Mucosa of descending colon (tissue), 3 donors: ENCODE data around the gene NATD1. TPM values are rescaled to one million over a fixed set of nuclear protein-coding genes. Genes with fewer than 3 reads are reported as not detected.

Experiments
- ATAC-seq: fragments of 200-7000 bp; cut with Tn5 transposase; one replicate; pipeline ENCODE4 v1.9.1; 2020; ENCODE audit warnings: mild to moderate bottlenecking, moderate library complexity
- DNase-seq, 3 donors: peaks; one replicate each; pipeline ENCODE4 v3.0.0-alpha.2; 2020
- H3K36me3 ChIP-seq: fragments of 200-600 bp; one replicate; pipeline ENCODE4 v1.8.0; 2021; ENCODE audit warnings: low read depth, mild to moderate bottlenecking
- H3K4me1 ChIP-seq: fragments of 200-600 bp; one replicate; pipeline ENCODE4 v1.8.0; 2021; ENCODE audit warnings: low read depth, mild to moderate bottlenecking
- H3K4me3 ChIP-seq: fragments of 200-600 bp; one replicate; pipeline ENCODE4 v1.8.0; 2021; ENCODE audit warnings: mild to moderate bottlenecking
- H3K9me3 ChIP-seq: fragments of 200-600 bp; one replicate; pipeline ENCODE4 v1.8.0; 2021; ENCODE audit warnings: mild to moderate bottlenecking
- CTCF ChIP-seq: fragments of 200-600 bp; IDR thresholded peaks from one replicate; pipeline ENCODE4 v1.8.0; 2022; ENCODE audit warnings: antibody characterized with exemption, mild to moderate bottlenecking
- intact Hi-C, 2 donors: fragments of 100-400 bp; cut with DNase I in 1 of 2; cut with micrococcal nuclease in 1 of 2; formaldehyde crosslinking; loops; one replicate each; pipeline versions ENCODE4 v1.11.0 to v1.11.1; 2022; cut with DNase I, micrococcal nuclease
- total RNA-seq, 3 donors: library from RNA; stranded (reverse); fragmentation: NEBNext Ultra II Directional in 2 of 3; extraction: Animal tissue kit (Norgen Biotek cat#: 25700) in 2 of 3; gene quantifications; one replicate each; pipeline versions ENCODE4 v1.2.1 to v1.2.4, GENCODE V29; 2021 to 2023
- donor health status: DM: no; HTN: no; CAD: no; lungs with moderate emphysema.
- donor health status: DM: no; HTN: no; CAD: no.
- donor health status: DM: no; HTN: yes; CAD: no.

Gene NATD1
- total RNA-seq, 3 donors from 2014 or later: 3.9 to 11.1 (median 7.2) TPM

GRCh38 chr17:21239680-21240368, 13.4 kb downstream of the NATD1 start:
- no peak overlapping the region for H3K4me3 ChIP-seq
- ATAC-seq (peak; percentile 57), DNase-seq (no peak)
- TF ChIP-seq CTCF: no peak
- H3K9me3 ChIP-seq: no peaks in the 10 kb centered on the region
- H3K36me3 ChIP-seq: no peaks in the 10 kb centered on the region
- H3K4me1 ChIP-seq: no peaks in the 10 kb centered on the region
- intact Hi-C loops: no loop called here

- ATAC-seq (no peak), DNase-seq (no peak)
- no peak for TF ChIP-seq CTCF
- no peaks in the 10 kb centered on the region for H3K36me3 ChIP-seq
- H3K4me3 ChIP-seq: no peak overlapping the region
- H3K4me1 ChIP-seq: no peaks in the 10 kb centered on the region
- intact Hi-C loops: no loop called here
- no peaks in the 10 kb centered on the region for H3K9me3 ChIP-seq
Observed at GRCh38 chr17:21235921-21236320, 17.3 kb downstream of the NATD1 start.

- Histone ChIP-seq H3K9me3 (no peaks in the 10 kb centered on the region), H3K4me1 (no peaks in the 10 kb centered on the region), H3K4me3 (no peak overlapping the region), H3K36me3 (no peaks in the 10 kb centered on the region)
- intact Hi-C loops: no loop called here
- DNase-seq (no peak), ATAC-seq (peak; percentile 13)
- TF ChIP-seq CTCF: no peak
Observed at GRCh38 chr17:21233581-21234347, 19.4 kb downstream of the NATD1 start.

GRCh38 chr17:21232033-21232749, 21.0 kb downstream of the NATD1 start:
- no peak for TF ChIP-seq CTCF
- intact Hi-C loops: no loop called here
- DNase-seq (no peak), ATAC-seq (no peak)
- H3K9me3 ChIP-seq: no peaks in the 10 kb centered on the region
- no peak overlapping the region for H3K4me3 ChIP-seq
- H3K4me1 ChIP-seq: no peaks in the 10 kb centered on the region
- no peaks in the 10 kb centered on the region for H3K36me3 ChIP-seq

- no peak overlapping the region for H3K4me3 ChIP-seq
- TF ChIP-seq CTCF: no peak
- H3K9me3 ChIP-seq: no peaks in the 10 kb centered on the region
- H3K36me3 ChIP-seq: no peaks in the 10 kb centered on the region
- intact Hi-C loops: no loop called here
- H3K4me1 ChIP-seq: no peaks in the 10 kb centered on the region
- ATAC-seq: no peak
- no peak for DNase-seq
Observed at GRCh38 chr17:21231533-21231932, 21.7 kb downstream of the NATD1 start.
